ENCODE results near the gene CRY2.

The CRY2 gene

GRCh38 chr11:45918331-45918941 lies 71.2 kb downstream of the CRY2 start:
- peak; percentile 48 for DNase-seq (ENCODE audit: low read depth)

GRCh38 chr11:45918962-45919675 lies 71.8 kb downstream of the CRY2 start:
- no peak for DNase-seq (ENCODE audit: low read depth)

- DNase-seq (ENCODE audit: low read depth): no peak
Measured at GRCh38 chr11:45919806-45920530, 72.7 kb downstream of the CRY2 start.

GRCh38 chr11:45920531-45921477 lies 73.5 kb downstream of the CRY2 start:
- DNase-seq (ENCODE audit: low read depth): no peak

- no peak for DNase-seq (ENCODE audit: low read depth)
Measured at GRCh38 chr11:45921561-45922424, 74.5 kb downstream of the CRY2 start.

- DNase-seq (ENCODE audit: low read depth): no peak
Measured at GRCh38 chr11:45922425-45923082, 75.3 kb downstream of the CRY2 start, which contains the start of gene LARGE2. Gene LARGE2, plus strand, starts transcription at chr11:45922656. Its CDS starts 227 bp downstream, at chr11:45922883.

- DNase-seq (ENCODE audit: low read depth): no peak
Measured at GRCh38 chr11:45924036-45924915, 77.0 kb downstream of the CRY2 start.

- DNase-seq (ENCODE audit: low read depth): no peak
Measured at GRCh38 chr11:45924927-45925326, 77.7 kb downstream of the CRY2 start.

GRCh38 chr11:45925550-45925949 lies 78.3 kb downstream of the CRY2 start:
- no peak for DNase-seq (ENCODE audit: low read depth)

GRCh38 chr11:45926001-45926401 lies 78.7 kb downstream of the CRY2 start:
- no peak for DNase-seq (ENCODE audit: low read depth)

- no peak for DNase-seq (ENCODE audit: low read depth)
Measured at GRCh38 chr11:45926536-45927331, 79.5 kb downstream of the CRY2 start.

GRCh38 chr11:45927332-45927683 lies 80.0 kb downstream of the CRY2 start:
- no peak for DNase-seq (ENCODE audit: low read depth)

- no peak for DNase-seq (ENCODE audit: low read depth)
Measured at GRCh38 chr11:45927684-45928413, 80.6 kb downstream of the CRY2 start.

GRCh38 chr11:45928535-45929215 lies 81.4 kb downstream of the CRY2 start:
- no peak for DNase-seq (ENCODE audit: low read depth)

GRCh38 chr11:45929486-45930030 lies 82.3 kb downstream of the CRY2 start:
- DNase-seq (ENCODE audit: low read depth): no peak

- DNase-seq (ENCODE audit: low read depth): no peak
Measured at GRCh38 chr11:45930031-45930794, 82.9 kb downstream of the CRY2 start.

All from stimulated activated CD8-positive, alpha-beta memory T cell treated with anti-CD3 and anti-CD28 coated beads, Interleukin-4, amount 100 ng/mL, for 24 hours (primary cell).